GM23338 (cell line): ENCODE data around the gene SLC37A1. TPM values are rescaled to one million over a fixed set of nuclear protein-coding genes. Genes with fewer than 3 reads are reported as not detected.

Experiments
- ATAC-seq: fragments of 200-7000 bp; cut with Tn5 transposase; 3 replicates; pipeline ENCODE4 v1.9.1; 2020
- DNase-seq: peaks from one replicate; pipeline ENCODE4 v3.0.0-alpha.2; 2015; ENCODE audit warnings: low spot score
- H2AFZ ChIP-seq: fragments of 200-600 bp; sonication (generic); 2 replicates; pipeline ENCODE4 v1.8.0; 2016; ENCODE audit warnings: antibody characterized with exemption, mild to moderate bottlenecking, moderate library complexity
- H3F3A ChIP-seq: fragments of 200-600 bp; sonication (generic); replicated peaks from 2 replicates; pipeline ENCODE4 v1.8.0; 2017; ENCODE audit warnings: antibody characterized with exemption, mixed run types, low read depth
- H3K27ac ChIP-seq: fragments of 200-600 bp; sonication (generic); 2 replicates; pipeline ENCODE4 v1.6.1; 2016; ENCODE audit warnings: low read depth
- H3K27me3 ChIP-seq: fragments of 200-600 bp; sonication (generic); 2 replicates; pipeline ENCODE4 v1.8.0; 2016; ENCODE audit warnings: mild to moderate bottlenecking, mixed run types, moderate library complexity; ENCODE audit not compliant: insufficient read depth
- H3K36me3 ChIP-seq: fragments of 200-600 bp; sonication (generic); 2 replicates; pipeline ENCODE4 v1.8.0; 2016; ENCODE audit warnings: mild to moderate bottlenecking; ENCODE audit not compliant: insufficient read depth
- H3K4me1 ChIP-seq: fragments of 200-600 bp; sonication (generic); 2 replicates; pipeline ENCODE4 v1.8.0; 2016; ENCODE audit warnings: mild to moderate bottlenecking, moderate library complexity; ENCODE audit not compliant: insufficient read depth
- H3K4me2 ChIP-seq: fragments of 200-600 bp; sonication (generic); 2 replicates; pipeline ENCODE4 v1.7.1; 2017; ENCODE audit warnings: mixed run types
- H3K4me3 ChIP-seq: fragments of 200-600 bp; sonication (generic); 2 replicates; pipeline ENCODE4 v1.6.1; 2016; ENCODE audit warnings: mixed run types
- H3K79me2 ChIP-seq: fragments of 200-600 bp; sonication (generic); replicated peaks from 2 replicates; pipeline ENCODE4 v1.8.0; 2017; ENCODE audit warnings: mild to moderate bottlenecking; ENCODE audit not compliant: insufficient read depth
- H3K9me2 ChIP-seq: fragments of 200-600 bp; sonication (generic); 2 replicates; pipeline ENCODE4 v1.8.0; 2017; ENCODE audit not compliant: insufficient read depth
- H4K20me1 ChIP-seq: fragments of 200-600 bp; sonication (generic); replicated peaks from 2 replicates; pipeline ENCODE4 v1.8.0; 2017; ENCODE audit warnings: mild to moderate bottlenecking; ENCODE audit not compliant: insufficient read depth
- H3K27ac Mint-ChIP-seq: 2 replicates; pipeline ENCODE4 v1.8.0; 2020; ENCODE audit warnings: inconsistent platforms, mild to moderate bottlenecking, moderate library complexity, mixed read lengths
- H3K27me3 Mint-ChIP-seq: 3 replicates; pipeline ENCODE4 v1.8.0; 2022; ENCODE audit warnings: low read depth, mild to moderate bottlenecking, moderate library complexity, mixed read lengths, inconsistent platforms; ENCODE audit not compliant: insufficient read depth, poor library complexity
- H3K36me3 Mint-ChIP-seq: 3 replicates; pipeline ENCODE4 v1.8.0; 2021; ENCODE audit warnings: low read depth, mild to moderate bottlenecking, inconsistent platforms, moderate library complexity, mixed read lengths
- H3K4me1 Mint-ChIP-seq: 3 replicates; pipeline ENCODE4 v1.8.0; 2020; ENCODE audit warnings: mild to moderate bottlenecking, inconsistent platforms, mixed read lengths
- H3K4me3 Mint-ChIP-seq: 3 replicates; pipeline ENCODE4 v1.8.0; 2021; ENCODE audit warnings: moderate library complexity, mild to moderate bottlenecking, inconsistent platforms, mixed read lengths
- H3K9me3 Mint-ChIP-seq: 3 replicates; pipeline ENCODE4 v1.8.0; 2020; ENCODE audit warnings: moderate library complexity, mild to moderate bottlenecking, inconsistent platforms, mixed read lengths
- CTCF ChIP-seq, 2 experiments: fragments of 200-600 bp in 1 of 2; sonication (generic) in 1 of 2; conservative IDR thresholded peaks; 2 replicates each; pipeline versions ENCODE4 v1.5.1 to v1.6.1; 2016 to 2017; ENCODE audit warnings: antibody characterized with exemption in 2 of 2, low read depth in 2 of 2, mild to moderate bottlenecking in 2 of 2, moderate library complexity in 1 of 2
- EZH2 ChIP-seq: fragments of 200-600 bp; sonication (generic); IDR thresholded peaks from one replicate; pipeline ENCODE4 v1.8.0; 2017; ENCODE audit warnings: antibody characterized with exemption, mild to moderate bottlenecking, low read depth; ENCODE audit not compliant: unreplicated experiment
- JUNB ChIP-seq: IDR thresholded peaks from one replicate; pipeline ENCODE4 v1.6.1; 2016; ENCODE audit warnings: antibody characterized with exemption; ENCODE audit not compliant: unreplicated experiment
- POLR2AphosphoS5 ChIP-seq: IDR thresholded peaks from 2 replicates; pipeline ENCODE4 v1.6.1; 2016; ENCODE audit warnings: antibody characterized with exemption, low read depth
- STAT1 ChIP-seq: IDR thresholded peaks from one replicate; pipeline ENCODE4 v1.6.1; 2016; ENCODE audit warnings: antibody characterized with exemption; ENCODE audit not compliant: unreplicated experiment
- ZNF114 ChIP-seq: fragments of 250-450 bp; sonication (Bioruptor Pico); IDR thresholded peaks from 2 replicates; pipeline ENCODE4 v1.5.0; 2020; ENCODE audit warnings: mild to moderate bottlenecking, moderate library complexity
- polyA plus RNA-seq: library from polyadenylated mRNA; unstranded; fragments of >200 nt; fragmentation: Nextera tagmentation; extraction: Ambion mirVana; gene quantifications from 2 replicates; pipeline ENCODE4 v1.2.1, GENCODE V29; 2016
- total RNA-seq: library from RNA; depleted of rRNA; stranded (reverse); fragments of >200 nt; shearing (Covaris generic); gene quantifications from 2 replicates; pipeline ENCODE4 v1.2.3, GENCODE V29; 2014
- TF ChIP-seq, protein P1 (sequence below): fragments of 250-450 bp; sonication (Bioruptor Pico); IDR thresholded peaks from 2 replicates; pipeline ENCODE4 v1.5.0; 2020; ENCODE audit warnings: mild to moderate bottlenecking, moderate library complexity
- TF ChIP-seq, protein P2 (sequence below): IDR thresholded peaks from 2 replicates; pipeline ENCODE4 v1.6.1; 2016; ENCODE audit warnings: antibody characterized with exemption

SLC37A1 gene
- total and polyA plus RNA-seq, 2 experiments from 2014 or later: 14.0 to 30.3 TPM

DNA sequence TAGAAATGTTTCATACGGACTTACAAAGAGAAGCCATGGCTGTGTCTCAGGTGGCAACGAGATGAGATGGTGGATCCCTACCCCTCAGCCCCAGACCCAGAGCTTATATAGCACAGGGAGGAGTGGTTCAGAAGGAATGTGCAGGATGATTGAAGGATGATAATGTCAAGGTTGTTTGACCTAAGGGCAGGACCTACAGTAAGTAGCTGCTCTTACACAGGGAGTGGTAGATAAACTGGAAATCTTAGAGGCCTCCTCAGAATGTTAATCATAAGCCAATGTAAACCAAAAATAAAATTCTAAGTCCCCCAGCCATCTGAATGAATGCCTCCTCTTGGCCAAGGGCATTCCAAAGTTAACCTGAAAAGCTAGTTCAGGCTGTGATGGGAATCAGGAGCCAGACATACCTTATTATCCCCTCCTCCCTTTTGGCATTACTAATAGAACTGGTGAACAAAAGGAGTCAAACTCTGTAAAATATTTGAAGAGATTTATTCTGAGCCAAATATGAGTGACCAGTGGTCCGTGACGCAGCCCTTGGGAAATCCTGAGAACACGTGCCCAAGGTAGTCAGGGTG, 94.0 kb downstream of the SLC37A1 start:
- Histone ChIP-seq H3K4me3 (no peak overlapping the region), H3K4me2 (no peak overlapping the region), H4K20me1 (no peaks in the 10 kb centered on the region), H3K27ac (no peak overlapping the region), H3K9me2 (peaks cover 10% of the 10 kb centered on the region; the same call in 1 of the 2 replicates), H3K36me3 (no peaks in the 10 kb centered on the region), H3K4me1 (no peaks in the 10 kb centered on the region), H3K79me2 (no peaks in the 10 kb centered on the region), H2AFZ (no peak overlapping the region), H3F3A (no peaks in the 10 kb centered on the region), H3K27me3 (no peaks in the 10 kb centered on the region)
- TF ChIP-seq STAT1 (no peak), CTCF (conservative IDR thresholded peaks at IDR 0.05; ENCODE audit: low read depth in 2 of 2) (no peak), POLR2AphosphoS5 (no peak), EZH2 (no peak), JUNB (no peak), ZNF114 (CRISPR knock-in tag) (no peak)
- TF ChIP-seq, protein P1, sequence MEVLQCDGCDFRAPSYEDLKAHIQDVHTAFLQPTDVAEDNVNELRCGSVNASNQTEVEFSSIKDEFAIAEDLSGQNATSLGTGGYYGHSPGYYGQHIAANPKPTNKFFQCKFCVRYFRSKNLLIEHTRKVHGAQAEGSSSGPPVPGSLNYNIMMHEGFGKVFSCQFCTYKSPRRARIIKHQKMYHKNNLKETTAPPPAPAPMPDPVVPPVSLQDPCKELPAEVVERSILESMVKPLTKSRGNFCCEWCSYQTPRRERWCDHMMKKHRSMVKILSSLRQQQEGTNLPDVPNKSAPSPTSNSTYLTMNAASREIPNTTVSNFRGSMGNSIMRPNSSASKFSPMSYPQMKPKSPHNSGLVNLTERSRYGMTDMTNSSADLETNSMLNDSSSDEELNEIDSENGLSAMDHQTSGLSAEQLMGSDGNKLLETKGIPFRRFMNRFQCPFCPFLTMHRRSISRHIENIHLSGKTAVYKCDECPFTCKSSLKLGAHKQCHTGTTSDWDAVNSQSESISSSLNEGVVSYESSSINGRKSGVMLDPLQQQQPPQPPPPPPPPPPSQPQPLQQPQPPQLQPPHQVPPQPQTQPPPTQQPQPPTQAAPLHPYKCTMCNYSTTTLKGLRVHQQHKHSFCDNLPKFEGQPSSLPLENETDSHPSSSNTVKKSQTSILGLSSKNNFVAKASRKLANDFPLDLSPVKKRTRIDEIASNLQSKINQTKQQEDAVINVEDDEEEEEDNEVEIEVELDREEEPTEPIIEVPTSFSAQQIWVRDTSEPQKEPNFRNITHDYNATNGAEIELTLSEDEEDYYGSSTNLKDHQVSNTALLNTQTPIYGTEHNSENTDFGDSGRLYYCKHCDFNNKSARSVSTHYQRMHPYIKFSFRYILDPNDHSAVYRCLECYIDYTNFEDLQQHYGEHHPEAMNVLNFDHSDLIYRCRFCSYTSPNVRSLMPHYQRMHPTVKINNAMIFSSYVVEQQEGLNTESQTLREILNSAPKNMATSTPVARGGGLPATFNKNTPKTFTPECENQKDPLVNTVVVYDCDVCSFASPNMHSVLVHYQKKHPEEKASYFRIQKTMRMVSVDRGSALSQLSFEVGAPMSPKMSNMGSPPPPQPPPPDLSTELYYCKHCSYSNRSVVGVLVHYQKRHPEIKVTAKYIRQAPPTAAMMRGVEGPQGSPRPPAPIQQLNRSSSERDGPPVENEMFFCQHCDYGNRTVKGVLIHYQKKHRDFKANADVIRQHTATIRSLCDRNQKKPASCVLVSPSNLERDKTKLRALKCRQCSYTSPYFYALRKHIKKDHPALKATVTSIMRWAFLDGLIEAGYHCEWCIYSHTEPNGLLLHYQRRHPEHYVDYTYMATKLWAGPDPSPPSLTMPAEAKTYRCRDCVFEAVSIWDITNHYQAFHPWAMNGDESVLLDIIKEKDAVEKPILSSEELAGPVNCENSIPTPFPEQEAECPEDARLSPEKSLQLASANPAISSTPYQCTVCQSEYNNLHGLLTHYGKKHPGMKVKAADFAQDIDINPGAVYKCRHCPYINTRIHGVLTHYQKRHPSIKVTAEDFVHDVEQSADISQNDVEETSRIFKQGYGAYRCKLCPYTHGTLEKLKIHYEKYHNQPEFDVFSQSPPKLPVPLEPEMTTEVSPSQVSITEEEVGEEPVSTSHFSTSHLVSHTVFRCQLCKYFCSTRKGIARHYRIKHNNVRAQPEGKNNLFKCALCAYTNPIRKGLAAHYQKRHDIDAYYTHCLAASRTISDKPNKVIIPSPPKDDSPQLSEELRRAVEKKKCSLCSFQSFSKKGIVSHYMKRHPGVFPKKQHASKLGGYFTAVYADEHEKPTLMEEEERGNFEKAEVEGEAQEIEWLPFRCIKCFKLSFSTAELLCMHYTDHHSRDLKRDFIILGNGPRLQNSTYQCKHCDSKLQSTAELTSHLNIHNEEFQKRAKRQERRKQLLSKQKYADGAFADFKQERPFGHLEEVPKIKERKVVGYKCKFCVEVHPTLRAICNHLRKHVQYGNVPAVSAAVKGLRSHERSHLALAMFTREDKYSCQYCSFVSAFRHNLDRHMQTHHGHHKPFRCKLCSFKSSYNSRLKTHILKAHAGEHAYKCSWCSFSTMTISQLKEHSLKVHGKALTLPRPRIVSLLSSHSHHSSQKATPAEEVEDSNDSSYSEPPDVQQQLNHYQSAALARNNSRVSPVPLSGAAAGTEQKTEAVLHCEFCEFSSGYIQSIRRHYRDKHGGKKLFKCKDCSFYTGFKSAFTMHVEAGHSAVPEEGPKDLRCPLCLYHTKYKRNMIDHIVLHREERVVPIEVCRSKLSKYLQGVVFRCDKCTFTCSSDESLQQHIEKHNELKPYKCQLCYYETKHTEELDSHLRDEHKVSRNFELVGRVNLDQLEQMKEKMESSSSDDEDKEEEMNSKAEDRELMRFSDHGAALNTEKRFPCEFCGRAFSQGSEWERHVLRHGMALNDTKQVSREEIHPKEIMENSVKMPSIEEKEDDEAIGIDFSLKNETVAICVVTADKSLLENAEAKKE (CRISPR knock-in tag): no peak
- TF ChIP-seq, protein P2, sequence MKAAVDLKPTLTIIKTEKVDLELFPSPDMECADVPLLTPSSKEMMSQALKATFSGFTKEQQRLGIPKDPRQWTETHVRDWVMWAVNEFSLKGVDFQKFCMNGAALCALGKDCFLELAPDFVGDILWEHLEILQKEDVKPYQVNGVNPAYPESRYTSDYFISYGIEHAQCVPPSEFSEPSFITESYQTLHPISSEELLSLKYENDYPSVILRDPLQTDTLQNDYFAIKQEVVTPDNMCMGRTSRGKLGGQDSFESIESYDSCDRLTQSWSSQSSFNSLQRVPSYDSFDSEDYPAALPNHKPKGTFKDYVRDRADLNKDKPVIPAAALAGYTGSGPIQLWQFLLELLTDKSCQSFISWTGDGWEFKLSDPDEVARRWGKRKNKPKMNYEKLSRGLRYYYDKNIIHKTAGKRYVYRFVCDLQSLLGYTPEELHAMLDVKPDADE: no peak
- peaks cover 38% of the 10 kb centered on the region; the same call in 2 of the 3 replicates for H3K9me3 Mint-ChIP-seq
- DNase-seq (no peak), ATAC-seq (no peak)
- H3K36me3 Mint-ChIP-seq: peaks cover 2% of the 10 kb centered on the region; the same call in 1 of the 3 replicates
- H3K4me3 Mint-ChIP-seq: no peak overlapping the region
- H3K4me1 Mint-ChIP-seq: no peaks in the 10 kb centered on the region
- H3K27me3 Mint-ChIP-seq: peaks cover 2% of the 10 kb centered on the region
- no peak overlapping the region for H3K27ac Mint-ChIP-seq
